Peyer's patch (tissue), 4 donors: Measurements from ENCODE around the gene TFF1.

ENCODE experiments used
- CTCF ChIP-seq, 6 experiments: fragments of 450-650 bp in 4 of 6; fragments of 200-600 bp in 2 of 6; sonication (generic) in 1 of 6; IDR thresholded peaks; one replicate each; pipeline ENCODE4 v1.5.1; 2017 to 2019; ENCODE audit warnings: antibody characterized with exemption in 6 of 6, mild to moderate bottlenecking in 3 of 6, moderate library complexity in 1 of 6
- POLR2A ChIP-seq, 2 donors: fragments of 450-650 bp; IDR thresholded peaks; one replicate each; pipeline ENCODE4 v1.5.1; 2017; ENCODE audit warnings: antibody characterized with exemption in 2 of 2, mild to moderate bottlenecking in 2 of 2, moderate library complexity in 2 of 2

GRCh38 chr21:42407476-42407875 is 41.1 kb upstream of the TFF1 start:
- no peak for TF ChIP-seq CTCF (IDR thresholded peaks at IDR 0.05)
- TF ChIP-seq POLR2A (IDR thresholded peaks at IDR 0.05): no peak
